Stimulated activated CD8-positive, alpha-beta memory T cell treated with anti-CD3 and anti-CD28 coated beads, Interleukin-4, amount 100 ng/mL, for 48 hours (primary cell): ENCODE data around the gene SMO.
"Not testable (repeated sequence)": the region's sequence is repeated elsewhere in the genome, so short reads cannot be mapped to it uniquely, and the experiment has no call there.

Experiments
- DNase-seq: peaks from one replicate; pipeline ENCODE4 v3.0.0-alpha.2; 2020

The SMO gene

DNA sequence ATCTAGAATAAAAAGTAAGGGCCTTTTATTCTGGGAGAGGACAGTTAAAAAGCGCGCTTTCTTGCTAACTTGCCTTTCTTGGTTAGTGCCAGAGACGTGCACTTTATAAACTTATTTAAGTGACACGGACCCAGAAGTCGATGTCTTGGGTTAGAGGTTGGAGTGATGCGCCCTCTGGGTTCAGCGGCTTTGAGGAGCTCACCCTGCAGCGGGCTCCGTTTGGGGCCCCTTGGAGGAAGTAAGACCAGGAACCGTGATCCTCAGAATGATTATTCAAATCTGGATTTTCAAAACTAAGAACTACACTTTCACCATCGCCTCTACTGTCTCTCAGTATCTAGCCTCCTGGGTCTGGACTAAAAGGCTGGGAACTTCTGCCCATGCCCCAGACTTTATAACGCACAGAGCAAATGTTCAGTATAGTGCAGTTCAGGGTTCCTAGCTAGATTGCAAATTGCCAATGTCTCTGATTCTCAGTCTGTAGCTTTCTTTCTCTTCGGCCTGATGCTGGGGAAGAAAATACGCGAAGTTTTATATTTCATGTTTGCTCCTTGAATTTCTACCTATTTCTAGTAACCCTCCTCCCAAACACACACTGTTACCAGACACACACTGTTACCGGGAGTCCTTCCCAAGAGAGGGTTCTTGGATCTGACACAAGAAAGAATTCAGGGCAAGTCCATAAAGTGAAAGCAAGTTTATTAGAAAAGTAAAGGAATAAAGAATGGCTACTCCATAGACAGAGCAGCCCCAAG is 18.6 kb upstream of the SMO start:
- peak; percentile 55 for DNase-seq

DNA sequence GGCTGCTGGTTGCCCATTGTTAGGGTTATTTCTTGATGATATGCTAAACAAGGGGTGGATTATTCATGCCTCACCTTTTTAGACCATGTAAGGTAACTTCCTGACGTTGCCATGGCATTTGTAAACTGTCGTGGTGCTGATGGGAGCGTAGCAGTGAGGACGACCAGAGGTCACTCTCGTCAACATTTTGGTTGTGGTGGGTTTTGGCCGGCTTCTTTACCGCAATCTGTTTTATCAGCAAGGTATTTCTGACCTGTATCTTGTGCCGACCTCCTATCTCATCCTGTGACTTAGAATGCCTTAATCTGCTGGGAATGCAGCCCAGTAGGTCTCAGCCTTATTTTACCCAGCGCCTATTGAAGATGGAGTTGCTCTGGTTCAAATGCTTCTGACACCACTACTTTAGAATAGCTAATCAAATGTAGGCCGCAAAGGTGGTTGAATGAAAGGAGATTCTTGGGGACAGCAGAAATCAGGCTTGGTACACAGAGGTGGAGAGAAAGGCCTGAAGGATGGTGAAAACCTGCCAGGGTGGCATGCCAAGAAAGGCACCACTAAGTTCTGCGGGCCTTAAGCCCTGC is 17.9 kb upstream of the SMO start:
- no peak for DNase-seq

DNA sequence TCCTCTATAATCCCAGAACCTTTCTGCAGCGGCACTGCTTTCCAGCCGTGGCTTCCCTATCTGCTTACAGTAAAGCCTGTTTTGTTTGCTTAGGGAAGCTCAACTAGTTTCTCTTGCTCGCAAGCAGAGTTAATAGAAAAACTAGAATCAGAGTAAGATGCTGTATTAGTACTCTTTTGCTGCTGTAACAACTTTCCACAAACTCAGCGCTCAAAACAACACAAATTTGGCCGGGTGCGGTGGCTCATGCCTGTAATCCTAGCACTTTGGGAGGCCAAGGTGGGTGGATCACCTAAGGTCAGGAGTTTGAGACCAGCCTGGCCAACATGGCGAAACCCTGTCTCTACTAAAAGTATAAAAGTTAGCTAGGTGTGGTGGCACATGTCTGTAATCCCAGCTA is 14.6 kb upstream of the SMO start:
- DNase-seq = not testable (repeated sequence)

DNA sequence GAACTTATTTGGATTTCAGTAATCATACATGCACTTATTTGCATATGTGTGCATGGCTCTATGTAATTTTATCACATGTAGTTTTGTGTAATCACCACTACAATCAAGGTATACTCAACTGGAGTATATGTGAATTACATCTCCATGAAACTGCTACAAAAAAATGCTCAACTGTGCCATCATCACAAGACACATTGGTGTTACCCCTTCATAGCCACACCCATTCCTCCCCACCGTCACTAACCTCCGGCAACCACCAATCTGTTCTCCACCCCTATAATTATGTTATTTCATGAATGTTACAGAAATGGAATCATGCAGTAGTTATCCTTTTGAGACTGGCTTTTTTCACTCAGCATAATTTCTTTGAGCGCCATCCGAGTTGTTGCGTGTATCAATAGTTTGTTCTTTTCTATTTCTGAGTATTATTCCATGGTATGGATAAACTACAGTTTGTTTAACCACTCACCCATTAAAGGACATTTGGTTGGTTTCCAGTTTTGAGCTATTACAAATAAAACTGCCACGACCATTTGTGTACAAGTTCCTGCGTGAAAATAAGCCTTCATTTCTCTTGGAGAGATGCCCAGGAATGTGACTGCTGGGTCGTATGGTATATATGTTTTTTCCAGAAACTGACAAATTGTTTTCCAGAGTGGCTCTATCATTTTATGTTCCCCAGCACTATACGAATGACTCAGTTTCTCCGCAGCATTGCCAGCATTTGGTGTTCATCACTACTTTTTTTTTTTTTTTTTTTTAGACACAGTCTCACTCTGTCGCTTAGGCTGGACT is 11.3 kb upstream of the SMO start:
- no peak for DNase-seq

DNA sequence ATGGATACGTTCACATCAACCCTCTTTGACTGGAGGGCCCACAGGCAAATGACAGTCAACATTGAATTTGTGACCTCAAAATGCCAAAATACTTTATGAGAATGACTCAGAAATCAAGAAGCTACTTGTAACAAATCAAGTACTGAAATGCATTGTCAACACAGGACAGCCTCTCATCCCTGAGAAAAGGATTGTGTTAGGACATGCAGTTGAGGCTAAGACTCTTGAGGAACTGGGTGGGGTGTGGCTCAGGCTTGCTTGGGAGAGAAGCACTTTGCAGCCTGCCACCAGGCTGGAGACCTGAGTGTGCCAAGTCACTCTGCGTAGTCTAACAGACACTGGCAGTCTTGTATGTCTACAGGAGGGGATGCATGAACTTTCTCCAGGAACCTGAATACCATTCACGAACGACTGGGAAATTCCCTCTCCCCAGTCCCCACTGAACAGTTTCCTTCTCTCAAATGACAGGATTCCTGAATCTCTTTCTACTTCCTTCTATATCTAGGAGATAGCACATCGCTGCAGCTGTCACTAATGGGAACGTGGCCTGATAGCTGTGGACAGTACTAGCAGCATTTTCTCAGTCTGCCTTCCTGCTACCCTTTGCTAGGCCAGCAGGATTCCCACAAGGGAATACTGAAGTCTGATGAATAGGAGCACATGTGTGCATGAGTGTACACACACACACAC is 3.3 kb upstream of the SMO start:
- DNase-seq = no peak

DNA sequence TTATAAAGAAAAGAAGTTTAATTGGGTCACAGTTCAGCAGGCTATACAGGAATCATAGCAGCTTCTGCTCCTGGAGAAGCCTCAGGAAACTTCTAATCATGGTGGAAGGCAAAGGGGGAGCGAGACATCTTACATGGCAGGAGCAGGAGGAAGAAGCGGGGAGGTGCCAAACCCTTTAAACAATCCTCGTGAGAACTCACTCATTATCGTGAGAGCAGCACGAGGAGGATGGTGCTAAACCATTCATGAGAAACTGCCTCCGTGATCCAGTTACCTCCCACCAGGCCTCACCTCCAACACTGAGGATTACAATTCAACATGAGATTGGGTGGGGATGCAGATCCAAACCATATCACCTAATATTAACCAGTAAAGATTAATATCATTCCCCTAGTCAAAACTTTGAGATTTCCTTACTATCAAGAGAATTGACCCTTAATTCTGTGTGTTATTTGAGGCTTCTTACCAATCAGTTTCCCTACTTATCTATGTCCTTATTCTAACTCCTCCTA is 1.6 kb upstream of the SMO start:
- DNase-seq = no peak

DNA sequence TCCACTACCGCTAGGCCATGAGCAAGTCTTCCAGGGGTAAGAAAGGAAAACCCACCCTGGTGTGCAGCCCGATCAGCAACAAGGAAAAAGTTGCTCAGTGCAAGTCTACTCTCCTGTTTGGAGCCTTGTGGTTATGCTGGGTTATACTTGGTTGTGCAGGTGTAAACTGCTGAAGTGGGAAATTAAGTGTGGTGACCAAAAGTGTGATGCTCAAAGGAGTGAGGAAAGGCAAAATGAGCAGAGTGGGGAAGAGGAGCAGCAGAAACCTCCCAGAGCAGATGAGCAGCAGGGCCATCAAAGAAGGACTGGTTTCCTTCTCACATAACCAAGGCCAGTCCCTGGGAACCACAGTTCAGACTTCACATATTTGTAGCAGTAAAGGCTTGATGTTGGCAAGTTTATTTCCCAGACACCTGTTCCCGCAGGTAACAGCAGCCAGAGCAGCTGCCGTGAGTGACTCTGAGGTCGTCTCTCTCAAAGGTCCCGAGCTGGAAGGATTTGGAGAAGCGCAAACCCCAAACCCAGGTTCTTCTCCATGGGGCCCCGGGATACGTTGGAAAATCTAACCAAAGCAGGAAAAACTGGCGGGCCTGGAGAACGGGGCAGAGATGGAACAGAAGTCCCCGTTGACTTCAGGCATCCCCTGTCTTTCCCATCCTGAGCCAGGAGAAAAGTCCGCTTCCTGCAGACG is 607 bp upstream of the SMO start:
- DNase-seq = no peak

DNA sequence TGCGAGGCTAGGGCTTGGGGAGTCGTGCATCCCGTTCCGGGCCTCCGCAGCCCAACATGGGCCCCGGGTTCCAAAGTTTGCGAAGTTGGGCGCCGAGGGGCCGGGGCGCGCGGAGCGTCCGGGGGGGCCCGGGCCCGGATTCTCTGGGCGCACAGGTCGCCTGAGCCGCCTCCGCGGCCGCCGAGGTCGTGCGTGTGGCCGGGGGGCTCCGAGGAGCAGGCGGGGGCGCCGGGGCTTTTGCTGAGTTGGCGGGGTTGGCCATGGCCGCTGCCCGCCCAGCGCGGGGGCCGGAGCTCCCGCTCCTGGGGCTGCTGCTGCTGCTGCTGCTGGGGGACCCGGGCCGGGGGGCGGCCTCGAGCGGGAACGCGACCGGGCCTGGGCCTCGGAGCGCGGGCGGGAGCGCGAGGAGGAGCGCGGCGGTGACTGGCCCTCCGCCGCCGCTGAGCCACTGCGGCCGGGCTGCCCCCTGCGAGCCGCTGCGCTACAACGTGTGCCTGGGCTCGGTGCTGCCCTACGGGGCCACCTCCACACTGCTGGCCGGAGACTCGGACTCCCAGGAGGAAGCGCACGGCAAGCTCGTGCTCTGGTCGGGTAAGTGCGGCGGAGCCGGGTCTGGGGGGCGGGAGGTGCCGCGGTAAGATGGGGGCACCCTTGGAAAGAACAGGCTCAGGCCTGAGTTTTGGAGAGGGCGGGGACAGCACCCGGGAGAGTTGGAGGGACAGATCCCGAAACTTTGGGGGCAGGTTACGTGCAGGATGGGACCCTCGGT is 643 bp downstream of the SMO start:
- no peak for DNase-seq

DNA sequence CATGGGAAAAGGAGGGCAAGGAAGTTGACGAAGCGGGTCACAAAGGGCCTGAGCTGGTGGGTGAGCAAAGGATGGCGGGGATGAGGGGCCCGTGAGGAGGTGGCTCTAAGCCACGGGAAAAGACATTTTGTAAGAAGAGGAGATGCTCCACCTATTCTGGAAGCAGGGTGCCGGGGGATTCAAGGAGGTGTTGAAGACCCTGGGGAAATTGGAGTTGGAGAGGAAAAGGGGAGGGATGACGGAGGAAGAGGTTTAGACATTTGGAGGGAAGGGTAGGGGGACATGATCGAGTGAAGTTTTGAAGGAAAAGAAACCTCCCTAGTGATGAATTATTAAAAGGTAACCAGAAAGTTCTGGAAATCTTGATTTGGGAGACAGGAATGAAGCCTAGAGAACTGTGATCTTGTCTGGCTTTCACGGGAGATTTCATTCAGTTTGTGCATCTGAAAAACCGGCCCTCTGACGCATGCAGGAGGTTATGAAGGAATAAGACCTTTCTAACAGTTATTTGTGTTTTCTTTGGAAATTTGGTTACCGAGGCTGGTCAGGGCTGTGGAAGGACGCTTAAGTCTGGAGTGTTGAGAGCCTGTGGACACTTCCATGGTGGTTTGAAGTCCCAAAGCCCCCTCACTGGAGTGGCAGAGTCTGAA is 1.4 kb downstream of the SMO start:
- no peak for DNase-seq

DNA sequence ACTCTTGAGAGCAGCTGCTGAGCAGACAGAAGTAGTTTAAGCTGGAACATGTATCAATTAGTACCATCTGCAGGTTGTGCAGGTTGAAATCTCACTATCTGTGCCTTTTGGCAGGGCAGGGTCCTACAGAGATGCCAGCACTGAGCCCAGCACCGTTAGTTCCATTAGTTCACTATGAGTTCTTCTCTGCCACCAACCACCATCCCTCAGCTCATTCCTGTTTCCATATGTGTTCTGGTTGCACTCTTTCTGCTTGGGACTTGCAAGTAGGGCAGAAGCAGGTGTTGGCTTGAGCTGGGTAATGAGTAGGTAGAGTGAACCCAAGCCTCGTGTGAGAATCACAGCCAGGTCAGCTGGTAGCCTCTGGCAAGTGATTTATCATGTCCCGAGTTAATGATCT is 2.8 kb downstream of the SMO start:
- DNase-seq = no peak

DNA sequence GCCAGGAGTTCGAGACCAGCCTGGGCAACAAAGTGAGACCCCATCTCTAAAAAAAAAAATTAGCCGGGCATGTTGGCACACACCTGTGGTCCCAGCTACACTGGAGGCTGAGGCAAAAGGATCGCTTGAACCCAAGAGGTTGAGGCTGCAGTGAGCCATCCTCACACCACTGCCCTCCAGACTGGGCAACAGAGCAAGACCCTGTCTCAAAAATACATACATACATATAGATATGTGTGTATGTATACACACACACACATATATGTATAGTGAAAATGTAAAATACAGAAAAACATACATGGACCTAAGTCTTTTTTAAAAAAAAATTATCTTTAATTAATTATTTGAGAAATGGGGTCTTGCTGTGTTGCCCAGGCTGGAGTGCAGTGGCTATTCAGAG is 5.5 kb downstream of the SMO start:
- no peak for DNase-seq

DNA sequence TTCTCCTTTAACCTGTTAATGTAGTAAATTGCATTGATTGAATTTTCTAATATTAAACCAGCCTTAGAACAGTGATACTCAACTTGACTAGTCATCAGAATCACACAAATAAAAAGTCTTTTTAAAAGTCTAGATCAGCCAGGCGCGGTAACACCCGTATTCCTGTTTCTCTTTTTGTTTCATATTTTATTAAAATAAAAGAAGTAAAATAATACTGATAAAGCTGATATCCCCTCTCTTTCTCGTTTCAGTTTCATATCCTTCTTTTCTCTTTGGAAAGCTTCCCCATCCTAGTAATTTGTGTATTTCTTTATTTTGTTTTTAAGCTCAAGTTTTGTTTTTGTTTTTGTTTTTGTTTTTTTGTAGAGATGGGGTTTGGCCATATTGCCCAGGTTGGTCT is 9.3 kb downstream of the SMO start:
- DNase-seq = no peak

DNA sequence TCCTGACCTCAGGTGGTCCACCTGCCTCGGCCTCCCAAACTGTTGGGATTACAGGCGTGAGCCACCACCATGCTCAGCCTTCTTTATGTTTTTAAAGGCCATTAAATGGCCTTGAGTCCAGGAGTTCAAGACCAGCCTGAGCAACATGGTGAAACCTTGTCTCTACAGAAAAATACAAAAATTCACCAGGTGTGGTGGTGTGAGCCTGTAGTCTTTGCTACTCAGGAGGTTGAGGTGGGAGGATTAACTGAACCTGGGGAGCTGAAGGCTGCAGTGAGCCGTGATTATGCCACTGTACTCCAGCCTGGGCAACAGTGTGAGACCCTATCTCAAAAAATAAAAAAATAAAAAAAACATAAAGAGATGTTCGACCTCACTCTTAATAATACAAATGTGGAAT is 11.0 kb downstream of the SMO start:
- no peak for DNase-seq

DNA sequence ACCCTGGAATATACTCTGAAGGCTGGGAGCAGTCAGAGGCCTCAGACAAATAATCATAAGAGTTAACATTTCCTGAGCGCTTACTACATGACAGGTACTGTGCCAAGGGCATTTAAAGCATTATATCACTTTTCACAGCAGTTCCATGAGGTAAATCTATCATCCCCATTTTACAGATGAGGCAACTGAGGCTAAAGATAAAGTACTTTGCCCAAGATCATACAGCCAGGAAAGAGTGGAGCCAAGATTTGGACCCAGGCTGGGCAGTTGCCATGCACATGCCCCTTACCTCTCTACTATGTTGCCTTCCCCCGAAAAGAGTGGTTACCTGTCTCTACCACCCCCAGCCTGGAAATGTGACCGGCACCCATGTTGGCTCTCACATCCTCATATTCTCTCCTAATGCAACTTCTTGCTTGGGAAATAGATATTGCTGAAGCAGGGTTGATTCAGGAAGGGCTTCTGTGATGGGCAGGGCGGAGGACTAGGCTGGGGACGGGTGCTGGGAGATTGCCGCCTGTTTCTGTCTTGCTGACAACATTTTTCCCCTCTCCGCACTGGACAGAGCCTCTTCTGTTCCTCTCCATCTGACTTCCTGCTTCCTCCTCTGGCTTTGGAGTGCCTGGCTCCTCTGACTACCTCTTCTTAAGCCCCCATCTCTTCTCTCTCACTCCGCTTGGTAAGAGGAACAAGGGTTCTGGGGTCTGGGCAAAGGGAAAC is 13.8 kb downstream of the SMO start:
- DNase-seq = no peak

DNA sequence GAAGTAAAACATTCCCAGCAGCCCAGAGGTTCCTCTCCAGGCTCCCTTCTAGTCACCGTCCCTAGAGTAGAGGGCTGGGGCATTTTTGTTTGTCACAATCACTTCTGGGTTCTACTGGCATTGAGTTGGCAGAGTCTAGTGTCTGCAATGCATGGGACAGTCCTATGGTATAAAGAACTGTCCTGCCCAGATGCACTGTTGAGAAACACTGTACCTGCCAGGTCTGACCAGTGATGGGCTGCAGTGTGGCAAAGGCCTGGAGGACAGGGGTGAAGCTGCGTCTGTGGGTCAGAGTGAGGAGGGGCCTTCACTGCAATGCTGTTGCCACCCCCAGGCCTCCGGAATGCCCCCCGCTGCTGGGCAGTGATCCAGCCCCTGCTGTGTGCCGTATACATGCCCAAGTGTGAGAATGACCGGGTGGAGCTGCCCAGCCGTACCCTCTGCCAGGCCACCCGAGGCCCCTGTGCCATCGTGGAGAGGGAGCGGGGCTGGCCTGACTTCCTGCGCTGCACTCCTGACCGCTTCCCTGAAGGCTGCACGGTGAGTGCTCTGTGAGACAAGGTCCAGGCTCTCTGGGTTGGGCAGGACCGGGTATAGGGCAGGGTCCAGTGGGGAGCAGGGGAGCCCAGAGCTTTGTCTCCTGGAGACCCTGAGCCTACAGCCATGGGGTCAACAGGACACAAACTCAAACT is 14.8 kb downstream of the SMO start:
- no peak for DNase-seq

DNA sequence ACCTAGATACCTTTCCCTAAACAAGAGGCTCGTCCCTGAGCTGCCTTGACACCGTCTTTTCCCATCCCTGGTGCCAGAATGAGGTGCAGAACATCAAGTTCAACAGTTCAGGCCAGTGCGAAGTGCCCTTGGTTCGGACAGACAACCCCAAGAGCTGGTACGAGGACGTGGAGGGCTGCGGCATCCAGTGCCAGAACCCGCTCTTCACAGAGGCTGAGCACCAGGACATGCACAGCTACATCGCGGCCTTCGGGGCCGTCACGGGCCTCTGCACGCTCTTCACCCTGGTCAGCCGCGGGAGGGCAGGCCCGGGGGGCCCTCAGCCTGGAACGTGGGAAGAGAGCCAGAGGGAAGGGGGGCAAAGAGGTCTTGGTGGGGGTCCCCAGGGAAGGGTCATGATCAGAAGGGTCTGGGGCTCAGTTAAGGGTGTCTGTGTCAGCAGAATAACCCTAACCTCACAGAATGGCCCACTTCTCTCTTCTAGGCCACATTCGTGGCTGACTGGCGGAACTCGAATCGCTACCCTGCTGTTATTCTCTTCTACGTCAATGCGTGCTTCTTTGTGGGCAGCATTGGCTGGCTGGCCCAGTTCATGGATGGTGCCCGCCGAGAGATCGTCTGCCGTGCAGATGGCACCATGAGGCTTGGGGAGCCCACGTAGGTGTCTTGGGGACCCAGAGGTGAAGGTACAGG is 16.8 kb downstream of the SMO start:
- no peak for DNase-seq

DNA sequence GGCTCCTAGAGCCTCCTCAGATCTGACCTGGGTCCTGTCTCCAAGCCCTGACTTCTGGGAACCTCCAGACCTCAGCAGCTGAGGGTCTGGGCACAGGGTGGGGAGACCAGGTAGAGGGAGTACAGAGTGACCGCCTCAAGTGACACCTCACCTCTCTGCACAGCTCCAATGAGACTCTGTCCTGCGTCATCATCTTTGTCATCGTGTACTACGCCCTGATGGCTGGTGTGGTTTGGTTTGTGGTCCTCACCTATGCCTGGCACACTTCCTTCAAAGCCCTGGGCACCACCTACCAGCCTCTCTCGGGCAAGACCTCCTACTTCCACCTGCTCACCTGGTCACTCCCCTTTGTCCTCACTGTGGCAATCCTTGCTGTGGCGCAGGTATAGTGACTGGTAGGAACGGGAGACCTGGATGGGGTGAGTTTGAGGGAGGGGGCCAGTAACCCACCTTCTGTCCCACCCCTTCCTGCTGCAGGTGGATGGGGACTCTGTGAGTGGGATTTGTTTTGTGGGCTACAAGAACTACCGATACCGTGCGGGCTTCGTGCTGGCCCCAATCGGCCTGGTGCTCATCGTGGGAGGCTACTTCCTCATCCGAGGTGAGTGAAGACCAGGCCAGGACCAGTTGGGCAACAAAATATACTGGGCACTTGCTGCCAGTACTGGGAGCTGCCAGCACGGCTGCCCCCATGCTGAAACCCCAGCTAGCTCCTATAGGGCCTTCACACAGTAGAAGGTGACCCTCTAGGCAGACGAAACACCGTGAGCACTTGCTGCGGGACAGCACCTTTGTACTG is 17.8 kb downstream of the SMO start:
- DNase-seq = no peak

DNA sequence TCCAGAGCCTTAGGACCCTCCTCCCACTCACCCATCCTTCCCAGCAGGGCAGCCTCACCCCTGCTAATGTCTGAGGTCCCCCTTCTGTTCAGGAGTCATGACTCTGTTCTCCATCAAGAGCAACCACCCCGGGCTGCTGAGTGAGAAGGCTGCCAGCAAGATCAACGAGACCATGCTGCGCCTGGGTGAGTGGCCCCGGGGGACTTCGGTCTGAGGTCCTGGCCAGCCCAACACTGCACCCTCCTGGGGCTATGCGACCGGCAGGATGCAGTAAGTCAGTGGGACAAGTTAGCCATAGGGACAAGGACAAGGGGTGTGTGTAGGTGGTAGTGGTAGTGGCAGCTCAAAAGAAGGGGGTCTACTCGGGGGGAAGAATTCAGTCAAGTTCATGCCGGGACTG is 20.2 kb downstream of the SMO start:
- DNase-seq = no peak
